Skeletal muscle tissue (tissue), 4 donors: ENCODE data around the gene FGF10. TPM values are rescaled to one million over a fixed set of nuclear protein-coding genes. Genes with fewer than 3 reads are reported as not detected.

Experiments
- H3K27ac ChIP-seq: one replicate; pipeline ENCODE4 v1.7.0; 2013; ENCODE audit warnings: mild to moderate bottlenecking, low read depth, low read length, inconsistent platforms
- H3K27me3 ChIP-seq, 3 donors: one replicate each; pipeline ENCODE4 v1.7.0; 2013; ENCODE audit warnings: low read length in 3 of 3; ENCODE audit not compliant: control insufficient read depth in 3 of 3, insufficient read depth in 3 of 3
- H3K36me3 ChIP-seq, 3 donors: one replicate each; pipeline ENCODE4 v1.7.0; 2013; ENCODE audit warnings: low read length in 3 of 3; ENCODE audit not compliant: control insufficient read depth in 3 of 3, insufficient read depth in 3 of 3
- H3K4me1 ChIP-seq, 3 donors: one replicate each; pipeline ENCODE4 v1.7.0; 2013; ENCODE audit warnings: low read length in 3 of 3, mild to moderate bottlenecking in 3 of 3; ENCODE audit not compliant: control insufficient read depth in 3 of 3, insufficient read depth in 3 of 3
- H3K4me3 ChIP-seq, 3 donors: one replicate each; pipeline ENCODE4 v1.7.0; 2013; ENCODE audit warnings: low read length in 3 of 3
- H3K9ac ChIP-seq, 3 donors: one replicate each; pipeline ENCODE4 v1.7.0; 2013; ENCODE audit warnings: low read length in 3 of 3, mild to moderate bottlenecking in 3 of 3, moderate library complexity in 2 of 3, low read depth in 1 of 3
- H3K9me3 ChIP-seq, 3 donors: one replicate each; pipeline ENCODE4 v1.7.0; 2013; ENCODE audit warnings: low read length in 3 of 3; ENCODE audit not compliant: control insufficient read depth in 3 of 3
- total RNA-seq: library from RNA; depleted of rRNA; stranded (reverse); fragments of >200 nt; gene quantifications from one replicate; pipeline ENCODE4 v1.2.3, GENCODE V29; 2014
- donor health status: Osteomylitis.

FGF10 gene
- total RNA-seq, 1 donor from 2014 or later, result 4.7 TPM

DNA sequence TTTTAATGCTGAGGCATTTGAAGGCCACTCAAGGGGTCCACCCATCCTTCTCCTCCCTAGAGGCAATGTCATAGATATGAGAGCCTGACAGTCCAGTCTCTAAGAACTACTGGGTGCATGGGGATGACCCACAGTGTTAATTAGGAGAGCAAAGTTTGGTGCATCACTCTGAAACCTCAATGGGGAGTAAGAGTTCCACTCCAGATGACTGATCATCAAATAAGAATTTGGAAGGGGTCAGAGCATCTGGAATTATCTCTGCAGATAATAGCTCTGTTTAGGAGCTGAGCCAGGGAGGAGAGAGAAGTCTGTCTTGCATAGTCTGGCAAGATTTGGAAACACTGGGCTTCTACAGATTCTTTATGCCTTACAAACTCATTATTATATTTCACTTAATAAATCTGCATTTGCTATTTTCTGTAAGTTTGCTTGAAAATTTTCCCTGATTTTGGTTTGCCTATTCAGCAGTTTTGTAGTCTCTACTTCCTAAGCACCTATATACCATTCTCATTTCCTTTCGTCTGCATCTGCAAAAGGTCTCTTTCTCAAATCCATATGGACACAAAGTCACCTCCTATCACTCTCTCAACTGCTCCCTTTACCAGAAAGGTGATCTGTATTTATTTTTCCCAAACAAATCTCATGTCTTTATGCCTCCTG, 27.7 kb downstream of the FGF10 start:
- no peaks in the 10 kb centered on the region for H3K4me1 ChIP-seq
- H3K36me3 ChIP-seq, result no peaks in the 10 kb centered on the region
- no peak overlapping the region for H3K9ac ChIP-seq
- no peaks in the 10 kb centered on the region for H3K27me3 ChIP-seq
- no peaks in the 10 kb centered on the region for H3K9me3 ChIP-seq
- H3K4me3 ChIP-seq, result no peak overlapping the region
- no peak overlapping the region for H3K27ac ChIP-seq

DNA sequence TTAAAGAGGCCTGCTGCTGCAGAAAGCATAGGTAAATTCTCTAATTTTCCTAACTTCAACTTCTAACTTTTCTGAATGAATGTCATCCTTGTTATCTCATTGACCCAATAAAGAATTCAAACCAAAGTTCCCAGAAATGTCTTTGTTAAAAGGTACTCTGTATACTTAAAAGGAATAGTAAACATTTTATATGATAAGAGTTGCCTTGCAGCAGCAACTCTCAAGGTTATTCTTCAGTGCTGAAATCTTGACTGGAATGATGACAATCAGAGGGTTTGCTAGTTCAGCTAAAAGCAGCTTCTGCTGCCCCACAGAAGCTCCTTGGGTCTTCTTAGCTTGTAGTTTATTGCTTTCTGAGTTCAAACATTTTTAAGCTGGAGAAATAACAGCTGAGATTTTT, 28.3 kb downstream of the FGF10 start:
- Histone ChIP-seq H3K4me1 (no peaks in the 10 kb centered on the region), H3K36me3 (no peaks in the 10 kb centered on the region), H3K27ac (no peak overlapping the region), H3K27me3 (no peaks in the 10 kb centered on the region), H3K4me3 (no peak overlapping the region), H3K9me3 (no peaks in the 10 kb centered on the region), H3K9ac (no peak overlapping the region)

DNA sequence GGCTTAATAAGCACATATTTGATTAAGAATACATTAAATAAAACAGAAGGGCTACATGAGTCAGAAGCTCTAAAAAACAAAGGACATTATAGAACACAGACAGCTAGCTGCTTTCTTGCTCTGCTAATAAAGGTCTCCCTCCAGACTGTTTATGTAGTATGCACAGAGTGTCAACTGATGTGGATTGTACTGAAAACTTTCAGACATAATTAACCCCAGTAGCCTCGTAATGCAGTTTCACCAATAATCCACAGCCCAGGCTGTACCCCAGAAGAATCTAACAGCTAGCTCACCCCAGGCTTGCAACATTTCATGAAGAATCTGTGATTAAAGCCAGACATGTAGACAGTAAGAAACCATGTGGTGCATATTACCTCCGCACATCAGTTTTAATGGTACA, 30.8 kb downstream of the FGF10 start:
- Histone ChIP-seq H3K9ac (no peak overlapping the region), H3K36me3 (no peaks in the 10 kb centered on the region), H3K4me1 (no peaks in the 10 kb centered on the region), H3K27me3 (no peaks in the 10 kb centered on the region), H3K4me3 (no peak overlapping the region), H3K27ac (no peak overlapping the region), H3K9me3 (no peaks in the 10 kb centered on the region)

DNA sequence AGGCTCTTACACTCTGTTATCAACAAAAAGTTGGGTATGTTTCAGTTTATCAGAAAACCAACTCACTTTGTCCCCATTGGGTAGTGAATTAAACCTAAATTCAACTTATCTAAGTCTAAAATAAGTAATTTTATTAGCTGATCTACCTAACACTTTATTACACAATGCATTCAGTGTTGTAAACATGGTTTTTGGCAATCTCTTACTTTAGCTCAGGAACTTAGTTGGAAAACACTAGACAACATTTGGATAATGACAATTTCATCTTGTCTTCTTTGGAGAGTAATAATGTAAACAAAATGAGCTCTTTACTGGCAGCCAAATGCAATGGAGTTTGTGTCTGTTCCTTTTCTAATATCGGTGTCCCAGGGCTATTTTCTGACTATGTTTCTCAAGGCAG, 33.0 kb downstream of the FGF10 start:
- Histone ChIP-seq H3K27me3 (no peaks in the 10 kb centered on the region), H3K4me3 (no peak overlapping the region), H3K4me1 (no peaks in the 10 kb centered on the region), H3K27ac (no peak overlapping the region), H3K9ac (no peak overlapping the region), H3K9me3 (no peaks in the 10 kb centered on the region), H3K36me3 (no peaks in the 10 kb centered on the region)

DNA sequence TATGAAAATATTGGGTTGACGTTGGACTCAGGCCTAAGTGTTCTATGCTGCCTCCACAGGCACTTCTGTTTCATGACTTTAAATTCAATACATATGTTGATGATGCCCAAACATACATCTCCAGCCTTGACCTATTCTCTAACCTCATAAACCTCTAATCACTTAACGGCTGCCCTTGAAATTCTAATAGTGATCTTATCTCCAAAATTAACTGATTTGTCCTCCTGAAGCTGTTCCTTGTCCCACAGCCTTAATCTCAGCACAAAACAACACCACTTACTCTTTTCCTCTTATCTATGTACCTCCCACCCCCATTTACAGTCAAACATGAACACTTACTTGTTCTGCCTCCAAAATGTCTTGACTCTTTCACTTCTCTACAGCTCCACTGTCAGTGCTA, 43.3 kb downstream of the FGF10 start:
- Histone ChIP-seq H3K9ac (no peak overlapping the region), H3K4me1 (no peaks in the 10 kb centered on the region), H3K4me3 (no peak overlapping the region), H3K9me3 (no peaks in the 10 kb centered on the region), H3K27ac (no peak overlapping the region), H3K27me3 (no peaks in the 10 kb centered on the region), H3K36me3 (no peaks in the 10 kb centered on the region)

DNA sequence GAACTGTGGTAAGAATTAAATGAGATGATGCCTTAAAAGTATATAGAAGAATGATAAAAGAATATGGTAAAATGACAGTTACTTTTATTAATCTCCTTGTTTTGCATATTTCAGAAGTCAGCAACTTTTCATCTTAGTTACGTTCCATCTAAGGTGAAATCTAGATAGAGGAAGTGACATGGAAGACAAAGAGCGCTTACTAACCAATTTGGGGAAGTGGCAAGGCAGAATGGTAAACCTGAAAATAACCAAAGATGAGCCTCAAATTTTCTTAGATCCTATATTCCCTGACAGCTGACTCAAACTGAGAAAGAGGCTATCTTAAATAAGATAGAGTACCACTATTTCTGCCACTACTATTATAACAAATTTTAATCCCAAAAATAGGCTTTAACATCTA, 52.5 kb downstream of the FGF10 start:
- Histone ChIP-seq H3K9ac (no peak overlapping the region), H3K4me1 (no peaks in the 10 kb centered on the region), H3K9me3 (no peaks in the 10 kb centered on the region), H3K36me3 (no peaks in the 10 kb centered on the region), H3K27ac (no peak overlapping the region), H3K4me3 (no peak overlapping the region), H3K27me3 (no peaks in the 10 kb centered on the region)

DNA sequence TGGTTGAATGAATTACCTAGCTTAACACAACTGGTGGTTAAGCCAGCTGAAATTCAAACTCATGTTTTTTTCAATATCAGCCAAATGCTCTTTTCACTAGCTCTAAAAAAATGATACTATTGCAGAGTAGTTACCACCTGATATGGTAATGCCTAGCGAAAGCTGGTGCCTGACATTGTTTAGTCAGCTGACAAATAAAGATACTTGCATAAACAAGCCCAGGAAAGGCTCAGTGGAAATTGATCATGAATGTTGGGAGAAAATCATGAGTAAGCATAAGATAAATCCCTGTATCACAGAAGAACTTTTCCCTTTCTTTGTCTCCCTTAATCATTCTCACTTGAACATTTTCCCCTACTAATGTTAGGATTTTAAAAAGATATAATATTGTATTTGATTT, 54.6 kb downstream of the FGF10 start:
- Histone ChIP-seq H3K27ac (no peak overlapping the region), H3K4me3 (no peak overlapping the region), H3K9me3 (no peaks in the 10 kb centered on the region), H3K9ac (no peak overlapping the region), H3K4me1 (no peaks in the 10 kb centered on the region), H3K36me3 (no peaks in the 10 kb centered on the region), H3K27me3 (no peaks in the 10 kb centered on the region)

DNA sequence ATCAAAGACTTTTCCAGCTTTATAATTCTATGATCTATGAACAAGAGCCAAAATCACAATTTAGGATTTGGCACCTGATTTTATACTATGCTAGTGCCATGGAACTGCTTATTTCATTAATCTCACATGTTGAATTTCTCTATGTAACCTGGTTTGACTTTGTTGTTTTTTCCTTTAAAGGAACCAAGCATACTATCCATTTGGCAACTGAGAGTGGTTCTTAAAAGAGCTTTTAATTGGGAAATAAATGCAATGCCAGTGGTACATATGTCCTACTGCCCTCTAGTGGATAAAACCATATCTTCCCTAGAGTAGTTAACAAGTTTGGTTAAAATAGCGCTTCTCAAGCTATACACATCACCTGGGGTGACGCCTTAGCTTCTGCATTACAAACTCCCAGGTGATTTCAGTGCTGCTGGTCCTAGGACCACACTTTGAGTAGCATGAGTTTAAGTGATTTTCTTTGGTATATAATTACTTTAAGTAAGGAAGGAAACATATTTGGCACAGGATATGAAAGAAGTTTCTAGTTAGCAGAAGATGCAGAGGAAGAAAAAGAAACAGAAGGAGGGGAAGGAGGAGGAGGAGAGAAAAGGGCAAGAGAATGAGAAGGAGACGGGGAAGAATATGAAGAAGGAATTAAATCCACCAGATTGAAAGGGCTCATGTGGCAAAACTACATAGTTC, 56.8 kb downstream of the FGF10 start:
- no peak overlapping the region for H3K4me3 ChIP-seq
- H3K27me3 ChIP-seq, result no peaks in the 10 kb centered on the region
- no peaks in the 10 kb centered on the region for H3K9me3 ChIP-seq
- H3K9ac ChIP-seq, result no peak overlapping the region
- no peaks in the 10 kb centered on the region for H3K36me3 ChIP-seq
- H3K4me1 ChIP-seq, result no peaks in the 10 kb centered on the region
- no peak overlapping the region for H3K27ac ChIP-seq

DNA sequence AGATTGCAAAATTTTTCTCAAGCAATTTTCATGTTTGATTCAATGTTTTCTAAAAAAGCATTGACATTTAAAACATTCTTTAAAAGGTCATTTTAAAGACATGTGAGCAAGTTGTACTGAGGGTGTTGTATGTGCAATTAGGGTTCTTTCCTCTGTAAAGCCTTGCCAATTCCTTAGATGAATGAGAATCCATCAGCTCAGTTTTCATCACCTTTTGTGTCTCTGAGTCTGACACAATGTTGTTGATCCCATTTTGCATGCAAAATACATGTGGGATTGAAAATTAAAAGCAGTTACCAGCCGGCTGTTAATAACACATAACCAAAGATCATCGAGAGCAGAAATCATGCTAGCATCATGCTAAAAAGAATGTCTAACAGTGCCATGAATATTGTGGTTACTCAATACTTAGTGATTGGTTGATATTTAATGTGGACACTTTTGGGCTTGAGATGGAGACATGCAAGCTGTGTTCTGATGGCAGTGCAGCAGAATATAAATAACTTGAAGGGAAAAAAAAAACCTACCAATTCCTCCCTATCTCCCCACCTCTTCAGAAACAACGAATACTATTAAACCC, 57.7 kb downstream of the FGF10 start:
- no peak overlapping the region for H3K27ac ChIP-seq
- H3K4me3 ChIP-seq, result no peak overlapping the region

DNA sequence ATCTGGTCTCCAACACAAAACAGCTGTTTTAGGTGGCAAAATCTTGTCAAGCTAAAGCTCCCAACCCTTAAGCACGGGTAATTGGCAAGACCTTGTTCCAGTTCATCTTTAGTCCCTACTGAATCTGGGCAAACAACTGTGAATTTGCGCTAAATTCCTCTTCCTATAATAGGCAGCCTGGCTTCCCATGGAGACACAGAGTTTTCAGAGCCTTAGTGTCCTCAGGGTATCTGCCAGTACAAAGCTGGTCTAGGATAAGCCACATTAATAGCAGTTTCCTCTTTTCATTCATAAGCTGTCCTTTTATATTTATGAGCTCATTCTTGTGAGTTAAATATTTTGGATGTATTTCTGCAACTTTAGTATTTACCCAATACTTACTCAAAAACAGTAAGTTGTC, 59.5 kb downstream of the FGF10 start:
- Histone ChIP-seq H3K9ac (no peak overlapping the region), H3K4me1 (no peaks in the 10 kb centered on the region), H3K36me3 (no peaks in the 10 kb centered on the region), H3K4me3 (no peak overlapping the region), H3K27ac (no peak overlapping the region), H3K9me3 (no peaks in the 10 kb centered on the region), H3K27me3 (no peaks in the 10 kb centered on the region)

More for the DNA sequence above, 57.7 kb downstream of the FGF10 start:
- H3K9ac ChIP-seq, result no peak overlapping the region
- no peaks in the 10 kb centered on the region for H3K4me1 ChIP-seq
- H3K36me3 ChIP-seq, result no peaks in the 10 kb centered on the region
- H3K9me3 ChIP-seq, result no peaks in the 10 kb centered on the region
- H3K27me3 ChIP-seq, result no peaks in the 10 kb centered on the region
